GM19240 (cell line): Measurements from ENCODE around the gene PTRH2.
"Not testable (repeated sequence)": the region's sequence is repeated elsewhere in the genome, so short reads cannot be mapped to it uniquely, and the experiment has no call there.

Source experiments
- DNase-seq: peaks from one replicate; pipeline ENCODE4 v3.0.0; 2011; ENCODE audit warnings: low spot score; ENCODE audit not compliant: insufficient read length

The PTRH2 gene

GRCh38 chr17:59707149-59707970 lies at the start of gene PTRH2, which contains the start of gene VMP1:
Gene PTRH2 (minus strand): TSS chr17:59707430. CDS start chr17:59697978, 9,452 bp downstream.
Gene VMP1 (plus strand): TSS chr17:59707654. CDS start chr17:59731447, 23,793 bp downstream.
- DNase-seq = peak; percentile 95

GRCh38 chr17:59756236-59756818 lies 49.1 kb upstream of the PTRH2 start:
- DNase-seq = no peak

- not testable (repeated sequence) for DNase-seq
Observed at GRCh38 chr17:59755069-59755468, 47.8 kb upstream of the PTRH2 start.

GRCh38 chr17:59754552-59754951 lies 47.3 kb upstream of the PTRH2 start:
- DNase-seq = no peak

- peak; percentile 28 for DNase-seq
Observed at GRCh38 chr17:59753522-59754467, 46.6 kb upstream of the PTRH2 start.

- DNase-seq = no peak
Observed at GRCh38 chr17:59752922-59753321, 45.7 kb upstream of the PTRH2 start.

- no peak for DNase-seq
Observed at GRCh38 chr17:59752446-59752845, 45.2 kb upstream of the PTRH2 start.

- no peak for DNase-seq
Observed at GRCh38 chr17:59751955-59752413, 44.8 kb upstream of the PTRH2 start.

- no peak for DNase-seq
Observed at GRCh38 chr17:59748591-59748990, 41.4 kb upstream of the PTRH2 start.

GRCh38 chr17:59746849-59747445 lies 39.7 kb upstream of the PTRH2 start:
- DNase-seq = no peak

- DNase-seq = no peak
Observed at GRCh38 chr17:59745040-59745439, 37.8 kb upstream of the PTRH2 start.

- DNase-seq = no peak
Observed at GRCh38 chr17:59743842-59744241, 36.6 kb upstream of the PTRH2 start.

- DNase-seq = no peak
Observed at GRCh38 chr17:59737324-59737723, 30.1 kb upstream of the PTRH2 start.

GRCh38 chr17:59734226-59734625 lies 27.0 kb upstream of the PTRH2 start:
- no peak for DNase-seq

- DNase-seq = no peak
Observed at GRCh38 chr17:59733697-59734096, 26.5 kb upstream of the PTRH2 start.

- no peak for DNase-seq
Observed at GRCh38 chr17:59730268-59730834, 23.1 kb upstream of the PTRH2 start.

GRCh38 chr17:59727817-59728533 lies 20.7 kb upstream of the PTRH2 start:
- DNase-seq = no peak

GRCh38 chr17:59725691-59726090 lies 18.5 kb upstream of the PTRH2 start:
- DNase-seq = no peak

- no peak for DNase-seq
Observed at GRCh38 chr17:59723607-59724006, 16.4 kb upstream of the PTRH2 start.

GRCh38 chr17:59723041-59723440 lies 15.8 kb upstream of the PTRH2 start:
- DNase-seq = no peak
